ENCODE results near the gene IFNW1. TPM values are rescaled to one million over a fixed set of nuclear protein-coding genes. Genes with fewer than 3 reads are reported as not detected.

The IFNW1 gene
- total RNA-seq, 1 experiment from 2014 or later: not detected

DNA sequence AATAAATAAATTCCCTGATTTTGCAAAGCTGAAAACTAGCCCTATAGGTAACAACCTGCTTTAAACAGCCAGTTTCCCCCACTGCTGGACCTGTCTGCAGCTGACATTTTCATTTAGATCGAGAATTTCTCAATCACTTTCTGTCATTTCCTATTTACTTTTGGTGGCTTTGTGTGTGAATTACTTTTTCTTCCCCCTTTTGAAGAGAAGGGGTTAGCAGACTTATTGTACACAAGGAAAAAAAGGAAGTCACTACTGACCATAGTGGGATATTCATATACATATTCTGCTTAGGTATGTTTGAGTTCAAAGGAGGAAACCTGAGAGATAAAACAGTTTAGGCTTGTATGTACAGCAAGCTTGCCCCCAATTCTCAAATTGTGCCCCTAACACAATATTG, 36.8 kb downstream of the IFNW1 start:
- DNase-seq (ENCODE audit: low spot score): no peak
- ATAC-seq: no peak
- no peak for TF ChIP-seq ZNF317 (CRISPR knock-in tag; IDR thresholded peaks at IDR 0.05; ENCODE audit: borderline replicate concordance, low read depth)
- TF ChIP-seq SMAD4 (CRISPR knock-in tag; IDR thresholded peaks at IDR 0.05): no peak
- TF ChIP-seq, protein P1, sequence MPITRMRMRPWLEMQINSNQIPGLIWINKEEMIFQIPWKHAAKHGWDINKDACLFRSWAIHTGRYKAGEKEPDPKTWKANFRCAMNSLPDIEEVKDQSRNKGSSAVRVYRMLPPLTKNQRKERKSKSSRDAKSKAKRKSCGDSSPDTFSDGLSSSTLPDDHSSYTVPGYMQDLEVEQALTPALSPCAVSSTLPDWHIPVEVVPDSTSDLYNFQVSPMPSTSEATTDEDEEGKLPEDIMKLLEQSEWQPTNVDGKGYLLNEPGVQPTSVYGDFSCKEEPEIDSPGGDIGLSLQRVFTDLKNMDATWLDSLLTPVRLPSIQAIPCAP (CRISPR knock-in tag; IDR thresholded peaks at IDR 0.05): no peak
- TF ChIP-seq, protein P2, sequence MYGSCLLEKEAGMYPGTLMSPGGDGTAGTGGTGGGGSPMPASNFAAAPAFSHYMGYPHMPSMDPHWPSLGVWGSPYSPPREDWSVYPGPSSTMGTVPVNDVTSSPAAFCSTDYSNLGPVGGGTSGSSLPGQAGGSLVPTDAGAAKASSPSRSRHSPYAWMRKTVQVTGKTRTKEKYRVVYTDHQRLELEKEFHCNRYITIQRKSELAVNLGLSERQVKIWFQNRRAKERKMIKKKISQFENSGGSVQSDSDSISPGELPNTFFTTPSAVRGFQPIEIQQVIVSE (CRISPR knock-in tag; IDR thresholded peaks at IDR 0.05; ENCODE audit: borderline replicate concordance): no peak
- TF ChIP-seq, protein P3, sequence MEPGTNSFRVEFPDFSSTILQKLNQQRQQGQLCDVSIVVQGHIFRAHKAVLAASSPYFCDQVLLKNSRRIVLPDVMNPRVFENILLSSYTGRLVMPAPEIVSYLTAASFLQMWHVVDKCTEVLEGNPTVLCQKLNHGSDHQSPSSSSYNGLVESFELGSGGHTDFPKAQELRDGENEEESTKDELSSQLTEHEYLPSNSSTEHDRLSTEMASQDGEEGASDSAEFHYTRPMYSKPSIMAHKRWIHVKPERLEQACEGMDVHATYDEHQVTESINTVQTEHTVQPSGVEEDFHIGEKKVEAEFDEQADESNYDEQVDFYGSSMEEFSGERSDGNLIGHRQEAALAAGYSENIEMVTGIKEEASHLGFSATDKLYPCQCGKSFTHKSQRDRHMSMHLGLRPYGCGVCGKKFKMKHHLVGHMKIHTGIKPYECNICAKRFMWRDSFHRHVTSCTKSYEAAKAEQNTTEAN (CRISPR knock-in tag; IDR thresholded peaks at IDR 0.05): no peak
- no peak for TF ChIP-seq ZNF138 (CRISPR knock-in tag; conservative IDR thresholded peaks at IDR 0.05)
- Mint-ChIP-seq H3K36me3 (no peaks in the 10 kb centered on the region), H3K27ac (no peak overlapping the region), H3K4me1 (peaks cover 14% of the 10 kb centered on the region), H3K9me3 (no peaks in the 10 kb centered on the region), H3K27me3 (ENCODE audit: low read depth) (peaks cover 6% of the 10 kb centered on the region; the same call in 1 of the 2 replicates), H3K4me3 (no peak overlapping the region)
- CTCF ChIA-PET: interaction anchor here (1.2 kb wide), 1 partner anchor 26 kb away, joined by 4 read pairs; no protein-coding TSS in a partner anchor
- POLR2A ChIA-PET: no interaction called here

DNA sequence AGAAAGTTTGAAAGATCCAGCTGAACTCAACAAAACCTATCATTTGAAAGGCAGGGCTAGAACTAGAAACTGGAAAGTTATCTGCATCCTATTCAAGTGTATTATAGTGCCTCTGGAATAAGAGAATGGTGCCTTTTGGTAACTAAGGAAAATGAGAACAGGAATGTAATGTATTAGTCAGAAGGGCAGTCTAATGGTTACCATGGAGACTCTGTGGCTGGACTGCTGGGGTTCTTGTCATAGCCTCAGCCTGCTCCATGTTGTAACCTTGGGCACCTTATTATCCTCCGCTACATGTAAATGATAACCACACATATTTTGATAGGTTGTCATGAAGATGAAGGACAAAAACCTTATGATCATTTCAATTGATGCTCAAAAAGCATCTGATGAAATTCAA, 39.3 kb downstream of the IFNW1 start:
- Mint-ChIP-seq H3K27me3 (ENCODE audit: low read depth) (peaks cover 6% of the 10 kb centered on the region; the same call in 1 of the 2 replicates), H3K36me3 (no peaks in the 10 kb centered on the region), H3K27ac (no peak overlapping the region), H3K4me1 (peaks cover 14% of the 10 kb centered on the region), H3K4me3 (no peak overlapping the region), H3K9me3 (no peaks in the 10 kb centered on the region)
- POLR2A ChIA-PET: no interaction called here
- DNase-seq (ENCODE audit: low spot score) (no peak), ATAC-seq (no peak)
- TF ChIP-seq, protein P4, sequence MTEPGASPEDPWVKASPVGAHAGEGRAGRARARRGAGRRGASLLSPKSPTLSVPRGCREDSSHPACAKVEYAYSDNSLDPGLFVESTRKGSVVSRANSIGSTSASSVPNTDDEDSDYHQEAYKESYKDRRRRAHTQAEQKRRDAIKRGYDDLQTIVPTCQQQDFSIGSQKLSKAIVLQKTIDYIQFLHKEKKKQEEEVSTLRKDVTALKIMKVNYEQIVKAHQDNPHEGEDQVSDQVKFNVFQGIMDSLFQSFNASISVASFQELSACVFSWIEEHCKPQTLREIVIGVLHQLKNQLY (CRISPR knock-in tag; IDR thresholded peaks at IDR 0.05): no peak
- TF ChIP-seq KAT7 (CRISPR knock-in tag; IDR thresholded peaks at IDR 0.05; ENCODE audit: borderline replicate concordance) (no peak), ZNF671 (CRISPR knock-in tag; IDR thresholded peaks at IDR 0.05) (no peak), MYBL2 (CRISPR knock-in tag; IDR thresholded peaks at IDR 0.05) (no peak), MXD4 (CRISPR knock-in tag; IDR thresholded peaks at IDR 0.05; ENCODE audit: borderline replicate concordance) (no peak), ZNF219 (CRISPR knock-in tag; IDR thresholded peaks at IDR 0.05; ENCODE audit: borderline replicate concordance) (no peak), CREM (CRISPR knock-in tag; IDR thresholded peaks at IDR 0.05) (no peak)
- TF ChIP-seq, protein P5, sequence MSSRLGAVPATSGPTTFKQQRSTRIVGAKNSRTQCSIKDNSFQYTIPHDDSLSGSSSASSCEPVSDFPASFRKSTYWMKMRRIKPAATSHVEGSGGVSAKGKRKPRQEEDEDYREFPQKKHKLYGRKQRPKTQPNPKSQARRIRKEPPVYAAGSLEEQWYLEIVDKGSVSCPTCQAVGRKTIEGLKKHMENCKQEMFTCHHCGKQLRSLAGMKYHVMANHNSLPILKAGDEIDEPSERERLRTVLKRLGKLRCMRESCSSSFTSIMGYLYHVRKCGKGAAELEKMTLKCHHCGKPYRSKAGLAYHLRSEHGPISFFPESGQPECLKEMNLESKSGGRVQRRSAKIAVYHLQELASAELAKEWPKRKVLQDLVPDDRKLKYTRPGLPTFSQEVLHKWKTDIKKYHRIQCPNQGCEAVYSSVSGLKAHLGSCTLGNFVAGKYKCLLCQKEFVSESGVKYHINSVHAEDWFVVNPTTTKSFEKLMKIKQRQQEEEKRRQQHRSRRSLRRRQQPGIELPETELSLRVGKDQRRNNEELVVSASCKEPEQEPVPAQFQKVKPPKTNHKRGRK (CRISPR knock-in tag; IDR thresholded peaks at IDR 0.05; ENCODE audit: borderline replicate concordance): no peak
- TF ChIP-seq, protein P2 (CRISPR knock-in tag; IDR thresholded peaks at IDR 0.05; ENCODE audit: borderline replicate concordance): no peak
- TF ChIP-seq, protein P6, sequence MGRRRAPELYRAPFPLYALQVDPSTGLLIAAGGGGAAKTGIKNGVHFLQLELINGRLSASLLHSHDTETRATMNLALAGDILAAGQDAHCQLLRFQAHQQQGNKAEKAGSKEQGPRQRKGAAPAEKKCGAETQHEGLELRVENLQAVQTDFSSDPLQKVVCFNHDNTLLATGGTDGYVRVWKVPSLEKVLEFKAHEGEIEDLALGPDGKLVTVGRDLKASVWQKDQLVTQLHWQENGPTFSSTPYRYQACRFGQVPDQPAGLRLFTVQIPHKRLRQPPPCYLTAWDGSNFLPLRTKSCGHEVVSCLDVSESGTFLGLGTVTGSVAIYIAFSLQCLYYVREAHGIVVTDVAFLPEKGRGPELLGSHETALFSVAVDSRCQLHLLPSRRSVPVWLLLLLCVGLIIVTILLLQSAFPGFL (CRISPR knock-in tag; IDR thresholded peaks at IDR 0.05; ENCODE audit: borderline replicate concordance): no peak
- CTCF ChIA-PET: interaction anchor here (1.2 kb wide), 1 partner anchor 9 kb away, joined by 4 read pairs; no protein-coding TSS in a partner anchor

Measured in WTC11 (cell line).